IMR-90 (cell line): ENCODE results near the gene CUBN. TPM values are rescaled to one million over a fixed set of nuclear protein-coding genes. Genes with fewer than 3 reads are reported as not detected.

Experiments
- ATAC-seq: fragments of 200-7000 bp; cut with Tn5 transposase; 2 replicates; pipeline ENCODE4 v1.9.1; 2020; ENCODE audit warnings: low read depth, mild to moderate bottlenecking, moderate library complexity
- BruUV-seq: library from RNA; stranded (reverse); fragments of 400-500 nt; replicated peaks from 2 replicates; lab custom pipeline; 2021; lab: Mats Ljungman, UMichigan
- CTCF ChIA-PET: fragments of 300-600 bp; formaldehyde crosslinking; extraction: SDS; loops from one replicate; lab custom pipeline; 2021; ENCODE audit warnings: antibody characterized with exemption; lab: Yijun Ruan, JAX
- POLR2A ChIA-PET: fragments of 300-600 bp; sonication (Branson Sonifier 250); formaldehyde crosslinking; loops from one replicate; lab custom pipeline; 2022; ENCODE audit warnings: antibody characterized with exemption; ENCODE audit not compliant: unreplicated experiment; lab: Charles Lee
- DNase-seq: peaks from one replicate; pipeline ENCODE4 v3.0.0; 2013
- H2AFZ ChIP-seq: replicated peaks from 2 replicates; pipeline ENCODE3; 2013; ENCODE audit warnings: low read length, mild to moderate bottlenecking; ENCODE audit not compliant: poor library complexity
- H2AK5ac ChIP-seq: 2 replicates; pipeline ENCODE4 v1.6.1; 2013; ENCODE audit warnings: low read depth, low read length, inconsistent platforms
- H2AK9ac ChIP-seq: replicated peaks from 2 replicates; pipeline ENCODE3; 2013; ENCODE audit warnings: mild to moderate bottlenecking, low read depth, low read length, moderate library complexity; ENCODE audit not compliant: poor library complexity
- H2BK120ac ChIP-seq: 2 replicates; pipeline ENCODE4 v1.6.1; 2013; ENCODE audit warnings: low read depth, low read length, inconsistent platforms
- H2BK15ac ChIP-seq: 3 replicates; pipeline ENCODE4 v1.6.1; 2013; ENCODE audit warnings: low read depth, low read length, inconsistent platforms
- H2BK20ac ChIP-seq: 2 replicates; pipeline ENCODE4 v1.6.1; 2013; ENCODE audit warnings: low read depth, mild to moderate bottlenecking, inconsistent platforms, low read length, moderate library complexity
- H2BK5ac ChIP-seq: 2 replicates; pipeline ENCODE4 v1.6.1; 2013; ENCODE audit warnings: mild to moderate bottlenecking, low read depth, low read length, inconsistent platforms; ENCODE audit not compliant: poor library complexity, severe bottlenecking
- H3K14ac ChIP-seq: replicated peaks from 2 replicates; pipeline ENCODE4 v1.6.1; 2013; ENCODE audit warnings: low read depth, low read length, inconsistent platforms
- H3K18ac ChIP-seq: 2 replicates; pipeline ENCODE4 v1.6.1; 2013; ENCODE audit warnings: low read depth, low read length, control low read depth
- H3K23ac ChIP-seq: 2 replicates; pipeline ENCODE4 v1.6.1; 2013; ENCODE audit warnings: low read depth, low read length, inconsistent platforms
- H3K27ac ChIP-seq: 2 replicates; pipeline ENCODE4 v1.5.1; 2013; ENCODE audit warnings: mild to moderate bottlenecking, control low read depth, low read length; ENCODE audit not compliant: insufficient read depth
- H3K27me3 ChIP-seq: 2 replicates; pipeline ENCODE4 v1.6.1; 2013; ENCODE audit warnings: low read length; ENCODE audit not compliant: control insufficient read depth, insufficient read depth
- H3K36me3 ChIP-seq: 2 replicates; pipeline ENCODE4 v1.6.1; 2013; ENCODE audit warnings: low read length, mixed read lengths; ENCODE audit not compliant: control insufficient read depth, insufficient read depth
- H3K4ac ChIP-seq: 2 replicates; pipeline ENCODE4 v1.6.1; 2013; ENCODE audit warnings: low read depth, low read length, inconsistent platforms
- H3K4me1 ChIP-seq: 2 replicates; pipeline ENCODE4 v1.6.1; 2013; ENCODE audit warnings: low read length, mixed read lengths; ENCODE audit not compliant: control insufficient read depth, insufficient read depth
- H3K4me2 ChIP-seq: 2 replicates; pipeline ENCODE4 v1.6.1; 2013; ENCODE audit warnings: low read depth, mild to moderate bottlenecking, control low read depth, low read length, moderate library complexity
- H3K4me3 ChIP-seq: 2 replicates; pipeline ENCODE4 v1.5.1; 2013; ENCODE audit warnings: low read depth, mild to moderate bottlenecking, control low read depth, low read length, moderate library complexity; ENCODE audit not compliant: insufficient read depth
- H3K56ac ChIP-seq: 2 replicates; pipeline ENCODE4 v1.6.1; 2013; ENCODE audit warnings: low read length, inconsistent platforms; ENCODE audit not compliant: insufficient read depth; ENCODE audit errors: extremely low read depth
- H3K79me1 ChIP-seq, 2 experiments: 2 replicates each; pipeline ENCODE4 v1.6.1; 2013; ENCODE audit warnings: low read length in 2 of 2, inconsistent platforms in 1 of 2, low read depth in 1 of 2
- H3K9ac ChIP-seq: 2 replicates; pipeline ENCODE4 v1.6.1; 2013; ENCODE audit warnings: low read depth, low read length, control low read depth
- H3K9me1 ChIP-seq: 2 replicates; pipeline ENCODE4 v1.6.1; 2013; ENCODE audit warnings: low read length, inconsistent platforms; ENCODE audit not compliant: insufficient read depth
- H3K9me3 ChIP-seq: 2 replicates; pipeline ENCODE4 v1.6.1; 2013; ENCODE audit warnings: low read length; ENCODE audit not compliant: control insufficient read depth, insufficient read depth
- H4K20me1 ChIP-seq: 2 replicates; pipeline ENCODE4 v1.6.1; 2013; ENCODE audit warnings: low read length, inconsistent platforms; ENCODE audit not compliant: insufficient read depth
- H4K5ac ChIP-seq: 2 replicates; pipeline ENCODE4 v1.6.1; 2013; ENCODE audit warnings: mild to moderate bottlenecking, low read depth, low read length, control low read depth
- H4K8ac ChIP-seq, 2 experiments: 2 replicates each; pipeline ENCODE4 v1.6.1; 2013; ENCODE audit warnings: low read depth in 2 of 2, low read length in 2 of 2, control low read depth in 1 of 2, inconsistent platforms in 1 of 2
- H4K91ac ChIP-seq: 2 replicates; pipeline ENCODE4 v1.6.1; 2013; ENCODE audit warnings: low read depth, low read length, inconsistent platforms; ENCODE audit not compliant: insufficient read depth
- CHD1 ChIP-seq: IDR thresholded peaks from 2 replicates; pipeline ENCODE4 v1.6.1; 2012; ENCODE audit warnings: low read depth, low read length, improper control_type of control experiment
- MAFK ChIP-seq: IDR thresholded peaks from 2 replicates; pipeline ENCODE4 v1.6.1; 2012; ENCODE audit warnings: low read depth, low read length, improper control_type of control experiment
- MXI1 ChIP-seq: IDR thresholded peaks from 2 replicates; pipeline ENCODE4 v1.6.1; 2012; ENCODE audit warnings: low read depth, mild to moderate bottlenecking, low read length, moderate library complexity, borderline replicate concordance
- RCOR1 ChIP-seq: IDR thresholded peaks from 2 replicates; pipeline ENCODE4 v1.6.1; 2012; ENCODE audit warnings: mild to moderate bottlenecking, low read length, improper control_type of control experiment; ENCODE audit not compliant: insufficient replicate concordance
- WGBS, 2 experiments: methylation state at CpG; one replicate each; pipeline versions ENCODE4 v1.1.5 to v1.1.7; 2013; ENCODE audit warnings: missing lambda C conversion rate in 2 of 2; ENCODE audit not compliant: insufficient read length in 1 of 2; ENCODE audit errors: extremely low coverage in 2 of 2; 5-methylcytosine and 5-hydroxymethylcytosine counted together
- dilution Hi-C: fragments of 300-500 bp; cut with HindIII; formaldehyde crosslinking; loops from one replicate; pipeline ENCODE4 v1.14.3; 2018; ENCODE audit warnings: low sequenced_read_pairs; ENCODE audit not compliant: unreplicated experiment
- in situ Hi-C: fragments of 300-500 bp; cut with MboI; formaldehyde crosslinking; loops from 3 replicates; pipeline ENCODE4 v1.14.3; 2019; ENCODE audit warnings: low sequenced_read_pairs, inconsistent platforms, mixed read lengths
- intact Hi-C: fragments of 100-400 bp; cut with micrococcal nuclease; formaldehyde crosslinking; loops from 2 replicates; pipeline ENCODE4 v1.10.0; 2022
- polyA plus RNA-seq, 3 experiments: library from polyadenylated mRNA; depleted of rRNA; stranded (reverse); fragments of >200 nt; gene quantifications; 2 replicates each; pipeline ENCODE4 v1.2.3, GENCODE V29; 2012; ENCODE audit warnings: low replicate concordance in 1 of 3
- total RNA-seq: library from RNA; depleted of rRNA; stranded (reverse); fragments of >200 nt; gene quantifications from 2 replicates; pipeline ENCODE4 v1.2.3, GENCODE V29; 2012
- TF ChIP-seq, protein P1 (sequence below): fragments of 150-350 bp; IDR thresholded peaks from 2 replicates; pipeline ENCODE4 v1.6.1; 2016; ENCODE audit warnings: low read depth, mild to moderate bottlenecking, low read length, moderate library complexity, borderline replicate concordance

Gene CUBN
- total and polyA plus RNA-seq, 2 of the 4 experiments (the other 2 are of a cell fraction): 0.19 to 0.54 TPM

DNA sequence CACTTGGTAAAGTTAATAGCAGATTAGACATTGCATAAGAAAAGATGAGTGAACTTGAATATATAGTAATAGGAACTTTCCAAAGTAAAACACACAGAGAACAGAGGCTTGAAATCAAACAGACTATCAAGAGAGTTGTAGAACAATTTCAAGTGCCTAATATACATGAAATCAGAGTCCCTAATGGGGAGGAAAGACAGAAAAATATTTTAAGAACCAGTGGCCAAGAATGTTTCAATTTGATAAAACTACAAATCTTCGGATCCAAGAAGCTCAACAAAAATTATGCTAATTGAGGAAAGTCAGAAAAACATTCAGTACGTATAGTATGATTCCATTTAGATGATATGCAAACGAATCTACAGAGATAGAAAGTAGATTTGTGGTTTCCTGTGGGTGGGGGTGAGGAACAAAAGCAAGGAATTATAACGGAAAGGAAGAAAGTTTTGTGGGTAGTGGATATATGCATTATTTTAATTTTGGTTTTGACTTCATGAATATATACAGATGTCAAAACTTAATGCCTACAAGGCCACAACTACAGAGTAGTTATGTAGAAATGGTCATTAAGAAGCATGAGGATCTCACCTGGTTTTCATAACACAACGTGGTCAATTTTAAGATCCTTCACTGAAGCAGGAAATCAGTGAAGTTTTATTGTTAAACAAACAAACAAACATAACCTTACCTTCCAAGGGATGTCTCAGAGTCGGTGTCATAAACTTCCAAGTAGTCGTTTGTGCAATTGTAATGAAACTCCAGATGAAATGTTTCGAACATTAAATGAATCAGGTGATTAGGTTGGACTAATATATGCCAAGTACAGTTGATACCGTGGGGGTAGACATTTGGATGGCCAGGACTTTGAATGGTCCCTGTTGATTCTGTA lies 62.0 kb downstream of the CUBN start:
- H2AK9ac ChIP-seq: no peak overlapping the region
- no TSS peak for BruUV-seq
- H3K79me1 ChIP-seq: peaks cover 0 to 14% of the 10 kb centered on the region in 2 experiments; a peak in 1 of 4 replicates
- H3K27ac ChIP-seq: no peak overlapping the region
- dilution Hi-C loops (no loop called here), in situ Hi-C loops (no loop called here), intact Hi-C loops (loop anchor here (1.0 kb wide), 1 partner anchor 8 kb away; no protein-coding TSS in a partner anchor)
- 94% methylated on average over 3 of the region's 9 CpGs; no CpG with 5 or more reads in 1 of the 2 experiments for WGBS, 2 experiments
- no peaks in the 10 kb centered on the region for H4K20me1 ChIP-seq
- no peak overlapping the region for H2AFZ ChIP-seq
- peak overlapping the region; percentile 79 for H2BK5ac ChIP-seq
- CTCF ChIA-PET: no interaction called here
- H3K56ac ChIP-seq: no peak overlapping the region
- H2BK120ac ChIP-seq: peak overlapping the region; percentile 71
- DNase-seq (peak; percentile 36), ATAC-seq (no peak)
- no peaks in the 10 kb centered on the region for H3K36me3 ChIP-seq
- H3K4ac ChIP-seq: peak overlapping the region; percentile 18; the same call in 1 of the 2 replicates
- H3K9me3 ChIP-seq: no peaks in the 10 kb centered on the region
- peak overlapping the region; percentile 34; the same call in 1 of the 2 replicates for H3K14ac ChIP-seq
- peak overlapping the region; percentile 50; the same call in 1 of the 2 replicates for H2BK20ac ChIP-seq
- peak overlapping the region in 1 of 2 experiments; percentile 20; a peak in 2 of 4 replicates for H4K8ac ChIP-seq
- H3K27me3 ChIP-seq: no peaks in the 10 kb centered on the region
- H4K91ac ChIP-seq: peak overlapping the region; percentile 1; the same call in 1 of the 2 replicates
- peaks cover 11% of the 10 kb centered on the region for H3K4me1 ChIP-seq
- peaks cover 8% of the 10 kb centered on the region; the same call in 1 of the 2 replicates for H3K9me1 ChIP-seq
- TF ChIP-seq MXI1 (no peak), MAFK (no peak), RCOR1 (no peak), CHD1 (no peak)
- TF ChIP-seq, protein P1, sequence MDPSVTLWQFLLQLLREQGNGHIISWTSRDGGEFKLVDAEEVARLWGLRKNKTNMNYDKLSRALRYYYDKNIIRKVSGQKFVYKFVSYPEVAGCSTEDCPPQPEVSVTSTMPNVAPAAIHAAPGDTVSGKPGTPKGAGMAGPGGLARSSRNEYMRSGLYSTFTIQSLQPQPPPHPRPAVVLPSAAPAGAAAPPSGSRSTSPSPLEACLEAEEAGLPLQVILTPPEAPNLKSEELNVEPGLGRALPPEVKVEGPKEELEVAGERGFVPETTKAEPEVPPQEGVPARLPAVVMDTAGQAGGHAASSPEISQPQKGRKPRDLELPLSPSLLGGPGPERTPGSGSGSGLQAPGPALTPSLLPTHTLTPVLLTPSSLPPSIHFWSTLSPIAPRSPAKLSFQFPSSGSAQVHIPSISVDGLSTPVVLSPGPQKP: no peak
- H3K23ac ChIP-seq: peak overlapping the region; percentile 64; the same call in 1 of the 2 replicates
- POLR2A ChIA-PET: no interaction called here
- H3K4me3 ChIP-seq: no peak overlapping the region
- H2AK5ac ChIP-seq: peak overlapping the region; percentile 25; the same call in 1 of the 2 replicates
- H3K18ac ChIP-seq: peak overlapping the region; percentile 77; the same call in 1 of the 2 replicates
- H3K4me2 ChIP-seq: peak overlapping the region; percentile 61; the same call in 1 of the 2 replicates
- peak overlapping the region; percentile 5; the same call in 1 of the 3 replicates for H2BK15ac ChIP-seq
- peak overlapping the region; percentile 12; the same call in 1 of the 2 replicates for H4K5ac ChIP-seq
- H3K9ac ChIP-seq: no peak overlapping the region
